BE2C (cell line): ENCODE measurements around the gene PRCD.
"Not testable (repeated sequence)": the region's sequence is repeated elsewhere in the genome, so short reads cannot be mapped to it uniquely, and the experiment has no call there.

Experiments used
- DNase-seq: peaks from one replicate; pipeline ENCODE4 v3.0.0-alpha.2; 2020
- H3K27me3 ChIP-seq: fragments of 250-450 bp; sonication (Bioruptor Pico); 2 replicates; pipeline ENCODE4 v1.5.1; 2020; ENCODE audit warnings: mild to moderate bottlenecking
- H3K36me3 ChIP-seq: fragments of 250-450 bp; sonication (Bioruptor Pico); 2 replicates; pipeline ENCODE4 v1.5.1; 2020; ENCODE audit warnings: mild to moderate bottlenecking
- H3K4me1 ChIP-seq: fragments of 250-450 bp; sonication (Bioruptor Pico); 2 replicates; pipeline ENCODE4 v1.5.1; 2020
- H3K4me3 ChIP-seq: 2 replicates; pipeline ENCODE4 v1.5.1; 2011; ENCODE audit warnings: low read depth, low read length
- H3K9me3 ChIP-seq: fragments of 250-450 bp; sonication (Bioruptor Pico); 2 replicates; pipeline ENCODE4 v1.5.1; 2020
- CTCF ChIP-seq: IDR thresholded peaks from 2 replicates; pipeline ENCODE4 v1.5.1; 2012; ENCODE audit warnings: mild to moderate bottlenecking, low read depth, low read length

Gene PRCD

GRCh38 chr17:76560036-76560876 lies 20.4 kb downstream of the PRCD start:
- TF ChIP-seq CTCF = no peak
- Histone ChIP-seq H3K4me3 (peak overlapping the region; percentile 76), H3K36me3 (peaks cover 56% of the 10 kb centered on the region), H3K4me1 (peaks cover 8% of the 10 kb centered on the region), H3K27me3 (no peaks in the 10 kb centered on the region), H3K9me3 (no peaks in the 10 kb centered on the region)
- no peak for DNase-seq

- no peak for TF ChIP-seq CTCF
- H3K36me3 ChIP-seq = peaks cover 61% of the 10 kb centered on the region
- DNase-seq = no peak
Measured at GRCh38 chr17:76560877-76561221, 21.0 kb downstream of the PRCD start.

GRCh38 chr17:76561332-76561731 lies 21.5 kb downstream of the PRCD start:
- 0 out of 2 replicates have a peak, but pooled peaks cover 3% of the 10 kb centered on the region for H3K27me3 ChIP-seq
- peaks cover 66% of the 10 kb centered on the region for H3K36me3 ChIP-seq
- H3K4me1 ChIP-seq = peaks cover 8% of the 10 kb centered on the region
- no peak for DNase-seq
- H3K9me3 ChIP-seq = no peaks in the 10 kb centered on the region
- 0 out of 2 replicates have a peak overlapping the region, but pooled peaks have one; percentile 21 for H3K4me3 ChIP-seq
- TF ChIP-seq CTCF = no peak

More at GRCh38 chr17:76560877-76561221, 21.0 kb downstream of the PRCD start:
- 0 out of 2 replicates have a peak overlapping the region, but pooled peaks have one; percentile 76 for H3K4me3 ChIP-seq
- H3K9me3 ChIP-seq = no peaks in the 10 kb centered on the region
- no peaks in the 10 kb centered on the region for H3K27me3 ChIP-seq
- peaks cover 8% of the 10 kb centered on the region for H3K4me1 ChIP-seq

- H3K36me3 ChIP-seq = peaks cover 71% of the 10 kb centered on the region
- H3K4me1 ChIP-seq = peaks cover 8% of the 10 kb centered on the region
- DNase-seq = no peak
- no peaks in the 10 kb centered on the region for H3K9me3 ChIP-seq
- no peak for TF ChIP-seq CTCF
- 0 out of 2 replicates have a peak, but pooled peaks cover 3% of the 10 kb centered on the region for H3K27me3 ChIP-seq
- 0 out of 2 replicates have a peak overlapping the region, but pooled peaks have one; percentile 21 for H3K4me3 ChIP-seq
Measured at GRCh38 chr17:76561799-76562268, 22.0 kb downstream of the PRCD start.

GRCh38 chr17:76562734-76563148 lies 22.9 kb downstream of the PRCD start:
- Histone ChIP-seq H3K27me3 (0 out of 2 replicates have a peak, but pooled peaks cover 3% of the 10 kb centered on the region), H3K36me3 (peaks cover 79% of the 10 kb centered on the region), H3K4me1 (peaks cover 12% of the 10 kb centered on the region), H3K4me3 (no peak overlapping the region), H3K9me3 (no peaks in the 10 kb centered on the region)
- peak; percentile 48 for DNase-seq
- TF ChIP-seq CTCF = no peak

GRCh38 chr17:76563359-76563758 lies 23.5 kb downstream of the PRCD start:
- peaks cover 73% of the 10 kb centered on the region for H3K36me3 ChIP-seq
- H3K4me1 ChIP-seq = peaks cover 12% of the 10 kb centered on the region
- H3K9me3 ChIP-seq, DNase-seq, H3K4me3 ChIP-seq, H3K27me3 ChIP-seq: not testable (repeated sequence)

- not testable (repeated sequence) for DNase-seq, H3K27me3 ChIP-seq, H3K4me1 ChIP-seq, H3K4me3 ChIP-seq, H3K9me3 ChIP-seq
- peaks cover 55% of the 10 kb centered on the region for H3K36me3 ChIP-seq
Measured at GRCh38 chr17:76564991-76565727, 25.3 kb downstream of the PRCD start.
